Stimulated activated memory B cell treated with anti-CD40 and anti-IgM and Interleukin-4, amounts not matched to agents 10 μg/mL and 1 μg/mL and 100 μg/mL, for 72 hours (primary cell): ENCODE results near the gene GARRE1.

Experiments
- ATAC-seq: fragments of 150-1000 bp; cut with Tn5 transposase; 2 replicates; pipeline ENCODE4 v1.10.0; 2021
- H3K27ac Mint-ChIP-seq: one replicate; pipeline ENCODE4 v1.8.0; 2022; ENCODE audit warnings: mild to moderate bottlenecking, mixed read lengths
- H3K27me3 Mint-ChIP-seq: one replicate; pipeline ENCODE4 v1.8.0; 2022; ENCODE audit warnings: mixed read lengths
- H3K36me3 Mint-ChIP-seq: one replicate; pipeline ENCODE4 v1.8.0; 2022; ENCODE audit warnings: mixed read lengths
- H3K4me1 Mint-ChIP-seq: one replicate; pipeline ENCODE4 v1.8.0; 2022; ENCODE audit warnings: mixed read lengths
- H3K4me3 Mint-ChIP-seq: one replicate; pipeline ENCODE4 v1.8.0; 2022; ENCODE audit warnings: mild to moderate bottlenecking, moderate library complexity, mixed read lengths
- H3K9me3 Mint-ChIP-seq: one replicate; pipeline ENCODE4 v1.8.0; 2022; ENCODE audit warnings: mixed read lengths

Gene GARRE1

GRCh38 chr19:34224996-34225658 is 29.2 kb upstream of the GARRE1 start:
- Mint-ChIP-seq H3K36me3 (peaks cover 71% of the 10 kb centered on the region), H3K27ac (peak overlapping the region; percentile 81), H3K4me3 (no peak overlapping the region), H3K4me1 (peaks cover 31% of the 10 kb centered on the region), H3K9me3 (no peaks in the 10 kb centered on the region), H3K27me3 (no peaks in the 10 kb centered on the region)
- ATAC-seq: peak; percentile 65

- Mint-ChIP-seq H3K4me3 (no peak overlapping the region), H3K27ac (peak overlapping the region; percentile 81), H3K9me3 (no peaks in the 10 kb centered on the region), H3K36me3 (peaks cover 72% of the 10 kb centered on the region), H3K4me1 (peaks cover 27% of the 10 kb centered on the region), H3K27me3 (no peaks in the 10 kb centered on the region)
- ATAC-seq: no peak
Measured at GRCh38 chr19:34225659-34226015, 28.7 kb upstream of the GARRE1 start.

- no peaks in the 10 kb centered on the region for H3K9me3 Mint-ChIP-seq
- H3K4me3 Mint-ChIP-seq: no peak overlapping the region
- H3K27me3 Mint-ChIP-seq: no peaks in the 10 kb centered on the region
- peak overlapping the region; percentile 81 for H3K27ac Mint-ChIP-seq
- no peak for ATAC-seq
- peaks cover 25% of the 10 kb centered on the region for H3K4me1 Mint-ChIP-seq
- H3K36me3 Mint-ChIP-seq: peaks cover 69% of the 10 kb centered on the region
Measured at GRCh38 chr19:34226036-34226435, 28.3 kb upstream of the GARRE1 start.

DNA sequence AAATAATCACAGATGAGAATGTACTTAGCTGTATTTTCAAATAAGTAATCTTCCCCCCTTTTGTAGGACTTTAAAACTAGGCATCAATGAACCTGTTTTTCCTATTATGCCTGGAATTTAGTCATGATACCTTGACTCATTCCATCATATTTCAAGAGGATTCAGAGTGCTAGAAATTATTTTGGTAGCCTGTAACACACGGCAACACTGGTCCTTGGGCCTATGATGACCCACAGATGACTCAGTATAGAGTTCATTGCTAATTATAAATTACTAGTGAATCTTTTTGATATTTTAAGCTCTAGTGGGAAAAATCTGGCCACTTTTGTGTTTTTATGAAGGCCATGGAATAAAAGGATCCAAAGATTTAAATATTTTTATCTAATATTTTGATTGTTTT is 26.0 kb upstream of the GARRE1 start:
- peaks cover 34% of the 10 kb centered on the region for H3K4me1 Mint-ChIP-seq
- no peaks in the 10 kb centered on the region for H3K9me3 Mint-ChIP-seq
- no peak overlapping the region for H3K27ac Mint-ChIP-seq
- no peak for ATAC-seq
- H3K4me3 Mint-ChIP-seq: no peak overlapping the region
- H3K27me3 Mint-ChIP-seq: no peaks in the 10 kb centered on the region
- peaks cover 55% of the 10 kb centered on the region for H3K36me3 Mint-ChIP-seq

- peaks cover 32% of the 10 kb centered on the region for H3K4me1 Mint-ChIP-seq
- no peak overlapping the region for H3K4me3 Mint-ChIP-seq
- H3K27me3 Mint-ChIP-seq: no peaks in the 10 kb centered on the region
- H3K36me3 Mint-ChIP-seq: peaks cover 51% of the 10 kb centered on the region
- no peak overlapping the region for H3K27ac Mint-ChIP-seq
- no peaks in the 10 kb centered on the region for H3K9me3 Mint-ChIP-seq
- no peak for ATAC-seq
Measured at GRCh38 chr19:34228762-34229161, 25.6 kb upstream of the GARRE1 start.

GRCh38 chr19:34229721-34230120 is 24.6 kb upstream of the GARRE1 start:
- H3K9me3 Mint-ChIP-seq: no peaks in the 10 kb centered on the region
- peaks cover 27% of the 10 kb centered on the region for H3K4me1 Mint-ChIP-seq
- H3K27ac Mint-ChIP-seq: no peak overlapping the region
- H3K4me3 Mint-ChIP-seq: no peak overlapping the region
- no peaks in the 10 kb centered on the region for H3K27me3 Mint-ChIP-seq
- no peak for ATAC-seq
- peaks cover 41% of the 10 kb centered on the region for H3K36me3 Mint-ChIP-seq

GRCh38 chr19:34230820-34231219 is 23.5 kb upstream of the GARRE1 start:
- Mint-ChIP-seq H3K27me3 (no peaks in the 10 kb centered on the region), H3K36me3 (peaks cover 36% of the 10 kb centered on the region), H3K4me1 (peaks cover 16% of the 10 kb centered on the region), H3K9me3 (no peaks in the 10 kb centered on the region), H3K4me3 (no peak overlapping the region), H3K27ac (no peak overlapping the region)
- no peak for ATAC-seq

GRCh38 chr19:34231439-34231838 is 22.9 kb upstream of the GARRE1 start:
- Mint-ChIP-seq H3K27ac (no peak overlapping the region), H3K27me3 (no peaks in the 10 kb centered on the region), H3K36me3 (peaks cover 33% of the 10 kb centered on the region), H3K4me1 (peaks cover 14% of the 10 kb centered on the region), H3K4me3 (no peak overlapping the region), H3K9me3 (no peaks in the 10 kb centered on the region)
- no peak for ATAC-seq

DNA sequence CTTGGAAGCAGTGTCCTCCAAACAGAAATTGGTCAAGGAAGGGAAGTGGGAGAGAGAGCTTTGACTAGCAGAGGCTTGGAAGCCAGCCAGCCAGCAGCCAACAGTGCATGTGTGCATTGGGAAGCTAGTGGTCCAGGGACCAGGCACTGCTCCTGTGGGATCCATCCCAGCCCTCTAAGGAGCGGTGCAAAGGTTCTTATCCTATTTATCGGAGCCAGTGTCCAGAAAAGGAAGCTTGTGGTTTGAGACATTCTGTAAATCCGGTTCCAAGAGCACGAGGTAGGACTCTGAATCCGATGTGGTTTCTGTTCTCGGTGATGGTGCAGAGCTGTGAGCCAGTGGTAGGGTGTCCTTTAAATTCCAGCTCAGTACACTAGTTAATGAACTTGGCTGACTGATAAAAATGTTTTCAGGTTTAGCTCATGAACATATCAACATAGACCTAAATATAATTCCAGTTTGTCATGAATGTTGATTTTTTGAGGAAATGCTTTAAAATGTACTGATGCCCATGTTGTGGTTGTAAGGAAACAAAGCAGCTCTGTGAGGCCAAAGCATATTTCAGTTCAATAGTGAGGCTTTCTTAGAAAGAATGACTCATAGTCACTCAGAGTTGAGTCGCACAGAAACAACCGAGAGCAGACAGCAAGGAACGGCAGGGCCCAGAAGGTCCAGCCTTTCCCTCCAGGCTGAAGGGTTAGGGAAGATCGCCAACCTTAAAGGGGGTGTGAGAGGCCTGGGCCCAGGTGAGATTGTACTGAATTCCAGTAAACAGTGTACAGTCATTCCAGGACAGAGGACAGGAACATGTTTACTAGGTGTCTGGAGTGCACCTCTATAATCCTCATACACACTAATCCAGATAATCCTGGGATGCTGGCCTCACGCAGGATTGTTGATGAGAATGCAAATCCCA is 21.5 kb upstream of the GARRE1 start:
- H3K27ac Mint-ChIP-seq: peak overlapping the region; percentile 76
- peaks cover 14% of the 10 kb centered on the region for H3K4me1 Mint-ChIP-seq
- no peaks in the 10 kb centered on the region for H3K9me3 Mint-ChIP-seq
- peak; percentile 83 for ATAC-seq
- no peaks in the 10 kb centered on the region for H3K27me3 Mint-ChIP-seq
- H3K4me3 Mint-ChIP-seq: no peak overlapping the region
- H3K36me3 Mint-ChIP-seq: peaks cover 20% of the 10 kb centered on the region

DNA sequence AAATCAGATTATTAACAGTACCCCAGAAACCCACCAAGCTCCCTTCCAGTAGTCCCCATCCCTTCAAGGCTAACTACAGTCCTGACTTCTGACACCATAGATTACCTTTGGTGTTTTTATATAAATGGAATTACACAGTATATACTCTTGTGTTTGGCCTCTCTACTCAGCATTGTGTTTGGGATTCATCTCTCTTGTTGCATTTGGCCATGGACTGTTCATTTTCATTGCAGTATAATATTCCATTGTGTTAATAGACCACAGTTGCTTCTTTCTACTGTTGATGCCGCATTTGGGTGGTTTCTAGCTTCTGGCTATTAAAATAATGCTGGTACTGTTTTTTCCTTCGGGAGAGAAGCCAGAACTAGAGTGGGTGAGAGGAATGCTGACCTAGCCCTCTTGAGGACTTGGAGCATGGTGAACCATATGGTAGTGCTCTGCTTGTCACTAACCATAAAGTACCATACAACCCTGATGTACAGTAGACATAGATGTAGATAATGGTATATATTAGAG is 18.9 kb upstream of the GARRE1 start:
- no peaks in the 10 kb centered on the region for H3K9me3 Mint-ChIP-seq
- no peak for ATAC-seq
- H3K27me3 Mint-ChIP-seq: no peaks in the 10 kb centered on the region
- H3K27ac Mint-ChIP-seq: no peak overlapping the region
- H3K36me3 Mint-ChIP-seq: peaks cover 12% of the 10 kb centered on the region
- peaks cover 14% of the 10 kb centered on the region for H3K4me1 Mint-ChIP-seq
- H3K4me3 Mint-ChIP-seq: no peak overlapping the region

DNA sequence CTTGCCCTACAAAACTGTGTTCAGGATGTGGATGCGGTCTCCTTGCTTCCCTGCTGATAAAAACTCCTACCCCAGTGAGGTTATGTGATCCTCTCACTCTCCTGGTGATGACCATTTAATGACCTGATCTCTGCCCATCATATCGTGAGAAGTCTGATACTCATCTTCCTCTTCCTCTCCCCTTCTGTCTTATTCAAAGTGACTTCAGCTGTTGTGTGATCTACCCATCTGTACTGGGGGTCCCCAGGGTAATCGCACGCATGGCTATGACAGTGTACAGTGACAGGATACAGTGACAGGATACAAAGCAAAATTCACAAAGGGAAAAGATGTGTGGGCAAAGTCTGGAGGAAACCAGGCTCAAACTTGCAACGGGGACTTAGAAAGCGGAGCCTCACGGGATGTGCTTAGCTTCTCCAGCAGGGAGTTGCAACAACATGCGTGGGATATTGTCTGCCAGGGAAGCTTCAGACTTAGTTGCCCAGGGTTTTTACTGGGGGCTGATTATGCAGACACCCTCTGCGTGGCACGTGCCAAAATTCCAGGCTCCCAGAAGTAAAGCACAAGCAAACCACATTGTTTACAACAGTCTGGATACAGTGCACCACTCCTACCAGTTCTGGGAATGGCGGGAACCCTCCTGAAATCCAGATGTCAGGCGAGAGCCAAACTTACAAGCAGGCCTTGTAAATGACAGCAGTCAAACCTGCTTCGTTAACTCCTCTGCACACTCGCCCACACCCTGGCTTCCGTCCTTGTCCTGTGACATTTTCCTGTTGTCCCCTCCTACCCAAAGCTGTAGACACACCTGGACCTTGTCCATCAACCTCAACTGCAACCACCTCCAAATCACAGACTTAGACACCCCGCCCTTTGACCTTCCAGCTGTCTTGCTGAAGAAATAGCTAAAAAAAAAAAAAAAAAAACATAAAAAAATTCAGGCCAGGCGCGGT is 18.0 kb upstream of the GARRE1 start:
- Mint-ChIP-seq H3K9me3 (no peaks in the 10 kb centered on the region), H3K4me3 (no peak overlapping the region), H3K27me3 (no peaks in the 10 kb centered on the region), H3K36me3 (peaks cover 11% of the 10 kb centered on the region), H3K27ac (no peak overlapping the region), H3K4me1 (peaks cover 15% of the 10 kb centered on the region)
- ATAC-seq: no peak

GRCh38 chr19:34237283-34237682 is 17.1 kb upstream of the GARRE1 start:
- H3K27me3 Mint-ChIP-seq: no peaks in the 10 kb centered on the region
- H3K36me3 Mint-ChIP-seq: peaks cover 11% of the 10 kb centered on the region
- peaks cover 16% of the 10 kb centered on the region for H3K4me1 Mint-ChIP-seq
- H3K27ac Mint-ChIP-seq: no peak overlapping the region
- H3K4me3 Mint-ChIP-seq: no peak overlapping the region
- H3K9me3 Mint-ChIP-seq: no peaks in the 10 kb centered on the region
- no peak for ATAC-seq

- Mint-ChIP-seq H3K9me3 (no peaks in the 10 kb centered on the region), H3K4me1 (peaks cover 10% of the 10 kb centered on the region), H3K27me3 (no peaks in the 10 kb centered on the region), H3K36me3 (peaks cover 11% of the 10 kb centered on the region), H3K4me3 (no peak overlapping the region), H3K27ac (no peak overlapping the region)
- no peak for ATAC-seq
Measured at GRCh38 chr19:34237939-34238338, 16.4 kb upstream of the GARRE1 start.

DNA sequence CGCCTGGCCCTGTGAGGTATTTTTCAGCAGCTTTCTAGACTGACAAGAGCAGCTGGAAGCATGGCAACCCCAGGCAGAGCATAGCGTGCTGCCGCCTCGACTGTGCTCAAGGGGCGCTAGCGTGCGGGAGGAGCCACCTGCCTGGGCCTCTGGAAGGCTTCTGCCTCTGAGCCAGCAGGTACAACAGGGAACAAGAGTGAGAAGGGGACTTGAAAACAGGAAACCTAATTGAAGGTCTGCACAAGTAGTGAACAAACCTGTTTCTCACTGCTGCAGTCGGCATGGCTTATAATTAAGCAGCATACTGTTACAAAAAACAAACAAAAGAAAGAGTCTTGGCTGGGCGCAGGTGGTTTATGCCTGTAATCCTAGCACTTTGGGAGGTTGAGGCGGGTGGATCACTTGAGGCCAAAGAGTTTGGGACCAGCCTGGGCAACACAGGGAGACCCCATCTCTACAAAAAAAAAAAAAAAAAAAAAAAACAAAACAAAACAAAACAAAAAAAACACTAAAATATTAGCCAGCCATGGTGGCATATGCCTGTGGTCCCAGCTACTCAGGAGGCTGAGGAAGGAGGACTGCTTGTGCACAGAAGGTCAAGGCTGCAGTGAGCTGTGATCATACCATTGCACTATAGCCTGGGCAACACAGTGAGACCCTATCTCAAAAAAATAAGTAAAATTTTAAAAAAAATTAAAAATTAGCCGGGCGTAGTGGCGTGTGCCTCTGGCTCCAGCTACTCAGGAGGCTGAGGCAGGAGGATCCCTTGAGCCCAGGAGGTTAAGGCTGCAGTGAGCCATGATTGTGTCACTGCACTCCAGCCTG is 12.6 kb upstream of the GARRE1 start:
- Mint-ChIP-seq H3K27ac (no peak overlapping the region), H3K9me3 (no peaks in the 10 kb centered on the region), H3K4me1 (peaks cover 7% of the 10 kb centered on the region), H3K27me3 (no peaks in the 10 kb centered on the region), H3K4me3 (no peak overlapping the region), H3K36me3 (peaks cover 6% of the 10 kb centered on the region)
- ATAC-seq: no peak
